Glutamatergic neuron (in vitro differentiated cells): ENCODE data around the gene MAPT. TPM values are rescaled to one million over a fixed set of nuclear protein-coding genes. Genes with fewer than 3 reads are reported as not detected.

ENCODE experiments used
- DNase-seq: peaks from one replicate; pipeline ENCODE4 v3.0.0; 2022
- H3K27ac Mint-ChIP-seq: one replicate; pipeline ENCODE4 v1.8.0; 2020; ENCODE audit warnings: mild to moderate bottlenecking, mixed read lengths, inconsistent platforms; ENCODE audit not compliant: unreplicated experiment
- H3K27me3 Mint-ChIP-seq: one replicate; pipeline ENCODE4 v1.8.0; 2020; ENCODE audit warnings: mild to moderate bottlenecking, moderate library complexity, mixed read lengths, inconsistent platforms; ENCODE audit not compliant: unreplicated experiment
- H3K36me3 Mint-ChIP-seq: one replicate; pipeline ENCODE4 v1.8.0; 2020; ENCODE audit warnings: mild to moderate bottlenecking, mixed read lengths, inconsistent platforms; ENCODE audit not compliant: unreplicated experiment
- H3K4me1 Mint-ChIP-seq: one replicate; pipeline ENCODE4 v1.8.0; 2020; ENCODE audit warnings: mild to moderate bottlenecking, low read depth, mixed read lengths, inconsistent platforms; ENCODE audit not compliant: unreplicated experiment
- H3K4me3 Mint-ChIP-seq: one replicate; pipeline ENCODE4 v1.8.0; 2020; ENCODE audit warnings: mild to moderate bottlenecking, mixed read lengths, inconsistent platforms; ENCODE audit not compliant: unreplicated experiment
- H3K9me3 Mint-ChIP-seq: one replicate; pipeline ENCODE4 v1.8.0; 2020; ENCODE audit warnings: mild to moderate bottlenecking, moderate library complexity, mixed read lengths, inconsistent platforms; ENCODE audit not compliant: unreplicated experiment
- total RNA-seq: library from RNA; stranded (reverse); fragmentation: NEBNext Ultra II Directional; extraction: Animal tissue kit (Norgen Biotek cat#: 25700); gene quantifications from one replicate; pipeline ENCODE4 v1.2.1, GENCODE V29; 2021; ENCODE audit not compliant: unreplicated experiment
- TF ChIP-seq, protein P1 (sequence below): fragments of 200-600 bp; sonication (generic); IDR thresholded peaks from one replicate; pipeline ENCODE4 v1.5.0; 2021; ENCODE audit not compliant: partially characterized antibody, unreplicated experiment

The MAPT gene
- total RNA-seq, 1 donor from 2014 or later: 123 TPM

- H3K4me3 Mint-ChIP-seq: no peak overlapping the region
- DNase-seq: no peak
- H3K36me3 Mint-ChIP-seq: no peaks in the 10 kb centered on the region
- H3K9me3 Mint-ChIP-seq: peaks cover 5% of the 10 kb centered on the region
- TF ChIP-seq, protein P1, sequence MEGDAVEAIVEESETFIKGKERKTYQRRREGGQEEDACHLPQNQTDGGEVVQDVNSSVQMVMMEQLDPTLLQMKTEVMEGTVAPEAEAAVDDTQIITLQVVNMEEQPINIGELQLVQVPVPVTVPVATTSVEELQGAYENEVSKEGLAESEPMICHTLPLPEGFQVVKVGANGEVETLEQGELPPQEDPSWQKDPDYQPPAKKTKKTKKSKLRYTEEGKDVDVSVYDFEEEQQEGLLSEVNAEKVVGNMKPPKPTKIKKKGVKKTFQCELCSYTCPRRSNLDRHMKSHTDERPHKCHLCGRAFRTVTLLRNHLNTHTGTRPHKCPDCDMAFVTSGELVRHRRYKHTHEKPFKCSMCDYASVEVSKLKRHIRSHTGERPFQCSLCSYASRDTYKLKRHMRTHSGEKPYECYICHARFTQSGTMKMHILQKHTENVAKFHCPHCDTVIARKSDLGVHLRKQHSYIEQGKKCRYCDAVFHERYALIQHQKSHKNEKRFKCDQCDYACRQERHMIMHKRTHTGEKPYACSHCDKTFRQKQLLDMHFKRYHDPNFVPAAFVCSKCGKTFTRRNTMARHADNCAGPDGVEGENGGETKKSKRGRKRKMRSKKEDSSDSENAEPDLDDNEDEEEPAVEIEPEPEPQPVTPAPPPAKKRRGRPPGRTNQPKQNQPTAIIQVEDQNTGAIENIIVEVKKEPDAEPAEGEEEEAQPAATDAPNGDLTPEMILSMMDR: no peak
- H3K4me1 Mint-ChIP-seq: no peaks in the 10 kb centered on the region
- no peaks in the 10 kb centered on the region for H3K27me3 Mint-ChIP-seq
- no peak overlapping the region for H3K27ac Mint-ChIP-seq
Measured at GRCh38 chr17:45962221-45962972, 68.0 kb downstream of the MAPT start.

DNA sequence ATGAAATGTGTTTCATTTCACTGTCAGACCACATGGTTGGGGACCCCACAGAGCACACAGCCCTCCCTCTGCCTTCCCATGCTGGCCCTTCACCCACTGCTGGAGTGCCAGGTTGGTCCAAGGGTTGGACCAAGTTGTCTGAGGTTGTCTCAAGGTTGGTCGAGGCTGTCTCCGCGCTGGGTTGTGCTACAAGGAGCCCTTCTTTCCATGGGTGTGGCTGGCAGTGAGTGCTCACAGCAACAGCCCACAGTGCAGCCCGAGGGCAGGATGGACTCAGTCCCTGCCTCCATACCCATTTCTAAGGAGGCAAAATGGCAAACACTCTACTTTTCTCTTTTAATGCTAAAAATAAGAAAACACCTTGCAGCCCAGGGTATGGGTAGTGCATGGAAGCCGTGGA, 68.9 kb downstream of the MAPT start:
- DNase-seq: no peak
- TF ChIP-seq, protein P1: no peak
- H3K27me3 Mint-ChIP-seq: peaks cover 3% of the 10 kb centered on the region
- no peaks in the 10 kb centered on the region for H3K4me1 Mint-ChIP-seq
- peaks cover 5% of the 10 kb centered on the region for H3K36me3 Mint-ChIP-seq
- H3K4me3 Mint-ChIP-seq: no peak overlapping the region
- peaks cover 2% of the 10 kb centered on the region for H3K9me3 Mint-ChIP-seq
- H3K27ac Mint-ChIP-seq: no peak overlapping the region

DNA sequence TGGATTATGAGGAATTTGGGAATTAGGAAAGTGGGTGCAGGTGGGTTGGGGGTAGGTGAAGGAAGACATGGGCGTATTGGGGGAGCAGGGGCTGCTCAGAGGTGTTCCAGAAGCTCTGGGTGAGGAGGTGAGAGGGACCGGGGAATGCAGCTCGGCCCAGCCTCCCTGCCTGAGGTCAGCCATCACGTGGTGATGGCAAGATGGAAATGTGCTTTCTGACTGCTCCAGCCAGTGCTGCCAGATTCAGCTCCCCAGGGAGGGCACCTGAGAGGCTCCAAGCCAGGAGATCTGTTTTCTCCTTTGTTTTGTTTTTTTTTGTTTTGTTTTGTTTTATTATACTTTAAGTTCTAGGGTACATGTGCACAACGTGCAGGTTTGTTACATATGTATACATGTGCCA, 69.5 kb downstream of the MAPT start:
- Mint-ChIP-seq H3K4me3 (no peak overlapping the region), H3K4me1 (no peaks in the 10 kb centered on the region), H3K9me3 (peaks cover 2% of the 10 kb centered on the region), H3K27me3 (peaks cover 3% of the 10 kb centered on the region), H3K27ac (no peak overlapping the region), H3K36me3 (peaks cover 5% of the 10 kb centered on the region)
- TF ChIP-seq, protein P1: no peak
- DNase-seq: no peak

DNA sequence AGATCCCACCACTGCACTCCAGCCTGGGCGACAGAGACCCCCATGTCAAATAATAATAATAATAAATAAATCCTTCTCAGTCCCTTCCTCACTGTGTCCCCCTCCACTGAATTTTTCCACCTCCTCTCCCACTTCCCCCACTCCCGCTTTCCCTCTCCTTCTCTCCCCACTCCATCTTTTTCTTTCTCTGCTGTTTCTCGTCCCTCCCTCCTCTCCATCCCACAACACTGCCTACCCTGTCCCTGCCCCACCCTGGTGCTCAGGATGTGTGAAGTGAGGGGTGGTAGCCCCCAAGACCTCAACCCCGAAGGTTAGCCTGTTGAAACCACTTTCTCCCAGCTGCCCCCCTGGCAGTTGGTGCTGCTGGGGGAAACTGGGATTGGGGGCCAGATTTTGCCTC, 70.3 kb downstream of the MAPT start:
- Mint-ChIP-seq H3K4me3 (no peak overlapping the region), H3K27ac (no peak overlapping the region), H3K36me3 (peaks cover 8% of the 10 kb centered on the region), H3K9me3 (peaks cover 2% of the 10 kb centered on the region), H3K27me3 (peaks cover 5% of the 10 kb centered on the region), H3K4me1 (no peaks in the 10 kb centered on the region)
- no peak for DNase-seq
- TF ChIP-seq, protein P1: no peak

GRCh38 chr17:45965812-45966211, 71.5 kb downstream of the MAPT start:
- Mint-ChIP-seq H3K27me3 (peaks cover 8% of the 10 kb centered on the region), H3K4me1 (no peaks in the 10 kb centered on the region), H3K9me3 (peaks cover 3% of the 10 kb centered on the region), H3K27ac (no peak overlapping the region), H3K4me3 (no peak overlapping the region), H3K36me3 (peaks cover 12% of the 10 kb centered on the region)
- no peak for DNase-seq
- TF ChIP-seq, protein P1: no peak
